ENCODE data around the gene CACNA1G.

Gene CACNA1G

DNA sequence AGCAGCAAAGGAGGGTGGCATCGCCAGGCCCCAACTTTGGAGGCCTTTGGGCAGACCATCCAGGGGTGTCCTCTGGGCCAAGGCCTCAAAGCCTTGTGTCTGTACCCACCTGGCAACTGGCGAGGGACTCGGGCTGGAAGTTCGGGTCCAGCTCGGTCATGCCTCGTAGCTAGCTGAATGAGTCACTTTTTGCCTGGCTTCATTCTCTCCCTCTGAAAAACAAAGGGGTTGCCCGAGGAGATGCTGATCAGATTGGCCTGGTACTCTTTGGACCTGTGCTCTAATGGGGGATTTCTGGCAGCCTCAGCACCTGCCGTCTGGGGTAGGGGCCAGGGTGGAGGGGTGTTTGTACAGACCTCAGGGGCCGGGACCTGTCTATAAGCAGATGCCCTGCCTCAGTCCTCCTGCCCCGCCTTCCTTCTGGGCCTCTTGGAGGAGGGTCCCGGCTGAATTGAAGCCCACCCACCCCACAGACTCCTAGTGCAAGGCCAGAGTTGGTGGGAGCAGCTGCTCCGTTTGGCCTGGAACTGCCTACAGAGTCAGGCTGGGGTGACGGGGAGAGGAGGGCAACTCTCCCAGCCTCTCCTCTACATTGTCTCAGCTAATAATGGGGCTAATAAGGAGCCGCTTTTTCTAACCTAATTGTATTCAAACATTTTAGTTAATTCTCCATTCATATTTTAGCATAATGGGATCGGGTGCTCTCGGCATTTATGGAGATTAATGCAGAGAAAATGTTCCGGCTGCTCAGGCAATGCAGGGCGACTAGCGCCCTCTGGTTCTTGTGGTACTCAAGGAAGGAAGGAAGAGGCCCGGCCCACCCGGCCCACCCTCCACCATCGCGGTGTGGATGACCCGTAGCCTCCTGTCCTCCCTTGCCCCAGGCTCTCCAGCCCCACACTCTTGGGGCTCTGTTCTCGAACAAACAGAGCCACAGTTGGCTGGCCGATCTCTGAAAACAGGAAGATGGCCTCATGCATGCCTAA, 52.8 kb downstream of the CACNA1G start:
- no peaks in the 10 kb centered on the region for H3K9me3 Mint-ChIP-seq
- H3K4me3 Mint-ChIP-seq: no peak overlapping the region
- peaks cover 16 to 53% of the 10 kb centered on the region in 2 donors for H3K27me3 Mint-ChIP-seq
- H3K27ac Mint-ChIP-seq: peak overlapping the region in 1 of 2 donors; percentile 59
- peaks cover 7 to 9% of the 10 kb centered on the region in 2 donors for H3K4me1 Mint-ChIP-seq (ENCODE audit: low read depth in 2 of 2)
- H3K36me3 Mint-ChIP-seq (ENCODE audit: insufficient read depth): no peaks in the 10 kb centered on the region
- ATAC-seq (replicated peaks): no peak
- DNase-seq: no peak

DNA sequence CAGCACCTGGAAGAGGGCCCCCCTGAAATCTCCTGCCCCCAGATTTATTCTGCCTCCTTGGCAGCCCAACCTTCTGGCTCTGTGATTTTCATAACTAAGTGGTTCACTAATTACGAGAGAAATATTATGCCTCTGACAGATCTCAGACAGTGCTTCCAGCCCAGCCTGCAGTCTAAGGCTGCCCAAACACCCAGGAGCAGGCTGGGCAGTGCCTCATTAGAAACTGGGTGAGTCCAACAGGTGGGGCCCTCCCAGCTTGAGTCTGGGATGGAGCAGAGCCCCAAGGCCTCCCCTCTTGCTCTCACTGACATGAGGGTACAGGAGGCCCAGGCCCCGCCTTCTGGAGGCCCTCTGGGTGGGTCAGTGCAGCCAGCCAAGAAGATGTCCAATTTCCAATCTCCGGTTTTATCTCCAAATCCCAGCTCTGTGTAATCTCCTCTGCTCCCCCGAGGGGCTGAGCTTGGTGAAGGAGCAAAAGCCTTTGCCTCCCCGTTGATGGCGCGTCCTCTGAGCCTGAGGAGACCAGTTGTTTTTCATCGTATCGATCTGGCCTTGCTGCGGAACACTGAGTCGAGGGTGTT, 54.0 kb downstream of the CACNA1G start:
- no peaks in the 10 kb centered on the region for H3K36me3 Mint-ChIP-seq (ENCODE audit: insufficient read depth)
- peak overlapping the region in 1 of 2 donors; percentile 47 for H3K4me3 Mint-ChIP-seq
- H3K27ac Mint-ChIP-seq: peak overlapping the region in 1 of 2 donors; percentile 13
- peaks cover 6 to 50% of the 10 kb centered on the region in 2 donors for H3K27me3 Mint-ChIP-seq
- peaks cover 7 to 11% of the 10 kb centered on the region in 2 donors for H3K4me1 Mint-ChIP-seq (ENCODE audit: low read depth in 2 of 2)
- DNase-seq (no peak), ATAC-seq (replicated peaks) (no peak)
- H3K9me3 Mint-ChIP-seq: no peaks in the 10 kb centered on the region

- Mint-ChIP-seq H3K27ac (no peak overlapping the region), H3K27me3 (peaks cover 0 to 50% of the 10 kb centered on the region in 2 donors), H3K4me3 (no peak overlapping the region), H3K4me1 (ENCODE audit: low read depth in 2 of 2) (peaks cover 7 to 11% of the 10 kb centered on the region in 2 donors), H3K36me3 (ENCODE audit: insufficient read depth) (no peaks in the 10 kb centered on the region), H3K9me3 (no peaks in the 10 kb centered on the region)
- DNase-seq (no peak), ATAC-seq (replicated peaks) (no peak)
Observed at GRCh38 chr17:50615828-50616227, 55.3 kb downstream of the CACNA1G start.

DNA sequence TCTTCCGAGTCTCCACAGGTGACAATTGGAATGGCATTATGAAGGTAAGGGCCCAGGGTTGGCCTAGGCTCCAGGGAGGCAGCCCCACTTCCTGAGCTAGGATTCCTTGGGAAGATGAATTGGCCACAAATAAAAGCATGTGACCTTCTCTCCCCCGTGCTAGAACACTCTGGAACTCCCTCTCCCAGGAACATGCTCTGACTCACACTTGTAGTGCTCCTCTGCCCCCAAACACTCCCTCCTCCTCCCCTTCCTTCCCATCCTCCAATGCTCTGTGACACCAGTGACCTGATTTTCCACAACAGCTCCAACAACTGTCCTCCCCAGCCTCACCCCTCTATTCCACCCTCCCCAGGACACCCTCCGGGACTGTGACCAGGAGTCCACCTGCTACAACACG, 57.8 kb downstream of the CACNA1G start:
- Mint-ChIP-seq H3K27ac (no peak overlapping the region), H3K27me3 (peaks cover 8 to 51% of the 10 kb centered on the region in 2 donors), H3K36me3 (ENCODE audit: insufficient read depth) (no peaks in the 10 kb centered on the region), H3K4me1 (ENCODE audit: low read depth in 2 of 2) (peaks cover 7 to 9% of the 10 kb centered on the region in 2 donors), H3K9me3 (no peaks in the 10 kb centered on the region), H3K4me3 (no peak overlapping the region)
- DNase-seq (no peak), ATAC-seq (replicated peaks) (no peak)

GRCh38 chr17:50618941-50619340, 58.4 kb downstream of the CACNA1G start:
- DNase-seq: no peak
- H3K9me3 Mint-ChIP-seq: no peaks in the 10 kb centered on the region
- H3K27ac Mint-ChIP-seq: no peak overlapping the region
- peaks cover 8 to 56% of the 10 kb centered on the region in 2 donors for H3K27me3 Mint-ChIP-seq
- H3K36me3 Mint-ChIP-seq (ENCODE audit: insufficient read depth): no peaks in the 10 kb centered on the region
- peaks cover 6 to 8% of the 10 kb centered on the region in 2 donors for H3K4me1 Mint-ChIP-seq (ENCODE audit: low read depth in 2 of 2)
- no peak overlapping the region for H3K4me3 Mint-ChIP-seq
- no peak for ATAC-seq (replicated peaks)

GRCh38 chr17:50619489-50619888, 59.0 kb downstream of the CACNA1G start:
- Mint-ChIP-seq H3K27ac (no peak overlapping the region), H3K36me3 (ENCODE audit: insufficient read depth) (no peaks in the 10 kb centered on the region), H3K9me3 (no peaks in the 10 kb centered on the region), H3K4me3 (no peak overlapping the region), H3K4me1 (ENCODE audit: low read depth in 2 of 2) (peaks cover under 1 to 2% of the 10 kb centered on the region in 2 donors), H3K27me3 (peaks cover 8 to 56% of the 10 kb centered on the region in 2 donors)
- no peak for DNase-seq
- ATAC-seq (replicated peaks): no peak

- Mint-ChIP-seq H3K27me3 (peaks cover 12 to 61% of the 10 kb centered on the region in 2 donors), H3K27ac (no peak overlapping the region), H3K36me3 (ENCODE audit: insufficient read depth) (no peaks in the 10 kb centered on the region), H3K9me3 (no peaks in the 10 kb centered on the region), H3K4me3 (no peak overlapping the region), H3K4me1 (ENCODE audit: low read depth in 2 of 2) (peaks cover 0 to 2% of the 10 kb centered on the region in 2 donors)
- DNase-seq (no peak), ATAC-seq (replicated peaks) (no peak)
Observed at GRCh38 chr17:50620237-50620636, 59.7 kb downstream of the CACNA1G start.

- Mint-ChIP-seq H3K9me3 (no peaks in the 10 kb centered on the region), H3K36me3 (ENCODE audit: insufficient read depth) (no peaks in the 10 kb centered on the region), H3K27ac (no peak overlapping the region), H3K4me3 (no peak overlapping the region), H3K27me3 (peaks cover 18 to 68% of the 10 kb centered on the region in 2 donors), H3K4me1 (ENCODE audit: low read depth in 2 of 2) (peaks cover 0 to 2% of the 10 kb centered on the region in 2 donors)
- ATAC-seq (replicated peaks) (no peak), DNase-seq (no peak)
Observed at GRCh38 chr17:50620858-50621257, 60.3 kb downstream of the CACNA1G start.

- ATAC-seq (replicated peaks): peak; percentile 17
- Mint-ChIP-seq H3K27me3 (peaks cover 25 to 75% of the 10 kb centered on the region in 2 donors), H3K27ac (peak overlapping the region in 1 of 2 donors; percentile 8), H3K4me1 (ENCODE audit: low read depth in 2 of 2) (peaks cover 0 to 2% of the 10 kb centered on the region in 2 donors), H3K4me3 (no peak overlapping the region), H3K36me3 (ENCODE audit: insufficient read depth) (no peaks in the 10 kb centered on the region), H3K9me3 (no peaks in the 10 kb centered on the region)
- DNase-seq: no peak
Observed at GRCh38 chr17:50621574-50622031, 61.1 kb downstream of the CACNA1G start.

- Mint-ChIP-seq H3K27ac (no peak overlapping the region), H3K27me3 (peaks cover 47 to 95% of the 10 kb centered on the region in 2 donors), H3K4me3 (no peak overlapping the region), H3K9me3 (no peaks in the 10 kb centered on the region), H3K4me1 (ENCODE audit: low read depth in 2 of 2) (peaks cover 0 to 8% of the 10 kb centered on the region in 2 donors), H3K36me3 (ENCODE audit: insufficient read depth) (no peaks in the 10 kb centered on the region)
- DNase-seq: no peak
- ATAC-seq (replicated peaks): no peak
Observed at GRCh38 chr17:50624321-50624934, 63.9 kb downstream of the CACNA1G start.

DNA sequence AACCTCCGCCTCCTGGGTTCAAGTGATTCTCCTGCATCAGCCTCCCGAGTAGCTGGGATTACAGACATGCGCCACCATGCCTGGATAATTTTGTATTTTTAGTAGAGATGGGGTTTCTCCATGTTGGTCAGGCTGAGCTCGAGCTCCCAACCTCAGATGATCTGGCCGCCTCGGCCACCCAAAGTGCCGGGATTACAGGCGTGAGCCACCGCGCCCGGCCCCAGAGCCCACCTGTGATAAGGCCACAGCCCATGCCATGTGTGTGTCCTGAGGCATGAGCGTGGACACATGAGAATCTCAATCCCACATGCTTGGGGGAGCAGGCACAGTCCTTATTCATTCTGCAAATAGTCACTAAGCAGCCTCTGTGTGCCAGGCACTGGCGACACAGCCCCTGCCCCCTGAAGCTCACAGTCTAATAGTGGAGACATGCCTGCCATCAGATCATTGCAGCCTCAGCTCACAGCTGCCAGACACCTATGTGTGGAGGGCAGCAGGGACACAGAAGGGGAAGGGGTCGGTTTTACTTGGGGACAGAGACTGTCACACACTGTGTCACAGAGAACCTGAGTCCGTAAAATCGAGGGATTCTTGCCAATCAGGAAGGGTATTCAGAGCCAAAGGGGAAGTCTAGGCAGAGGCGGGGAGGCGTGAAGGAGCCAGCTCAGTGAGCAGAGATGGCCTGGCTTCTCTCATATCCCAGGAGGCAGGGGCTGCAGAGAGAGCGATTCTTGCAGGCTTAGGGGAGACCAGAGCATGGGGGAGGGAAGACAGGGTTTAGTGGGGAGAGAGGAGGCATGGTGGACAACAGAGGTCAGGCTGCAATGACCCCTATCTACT, 64.7 kb downstream of the CACNA1G start:
- Mint-ChIP-seq H3K4me3 (no peak overlapping the region), H3K27me3 (peaks cover 56 to 95% of the 10 kb centered on the region in 2 donors), H3K9me3 (no peaks in the 10 kb centered on the region), H3K36me3 (ENCODE audit: insufficient read depth) (no peaks in the 10 kb centered on the region), H3K27ac (no peak overlapping the region), H3K4me1 (ENCODE audit: low read depth in 2 of 2) (peaks cover 0 to 8% of the 10 kb centered on the region in 2 donors)
- no peak for ATAC-seq (replicated peaks)
- no peak for DNase-seq

- Mint-ChIP-seq H3K27ac (no peak overlapping the region), H3K27me3 (peaks cover 64 to 95% of the 10 kb centered on the region in 2 donors), H3K9me3 (no peaks in the 10 kb centered on the region), H3K36me3 (ENCODE audit: insufficient read depth) (no peaks in the 10 kb centered on the region), H3K4me3 (no peak overlapping the region), H3K4me1 (ENCODE audit: low read depth in 2 of 2) (peaks cover 0 to 10% of the 10 kb centered on the region in 2 donors)
- ATAC-seq (replicated peaks) (peak; percentile 62), DNase-seq (peak; percentile 38 to 51 (median 46))
Observed at GRCh38 chr17:50626037-50626574, 65.6 kb downstream of the CACNA1G start.
